ENCODE data around the gene NMNAT1. TPM values are rescaled to one million over a fixed set of nuclear protein-coding genes. Genes with fewer than 3 reads are reported as not detected.
"Not testable (repeated sequence)": the region's sequence is repeated elsewhere in the genome, so short reads cannot be mapped to it uniquely, and the experiment has no call there.

NMNAT1 gene
- total RNA-seq, 1 experiment from 2014 or later, result 7.6 TPM

- TF ChIP-seq SIN3A (IDR thresholded peaks at IDR 0.05; ENCODE audit: borderline replicate concordance, insufficient read depth, low read depth, low read length), result no peak
- TF ChIP-seq POLR2AphosphoS5 (IDR thresholded peaks at IDR 0.05; ENCODE audit: low read depth, low read length), result no peak
- TF ChIP-seq REST (IDR thresholded peaks at IDR 0.05; ENCODE audit: insufficient read depth in 1 of 2, low read depth in 2 of 2, low read length in 1 of 2), result no peak
- no peak for TF ChIP-seq CTCF (IDR thresholded peaks at IDR 0.05)
- TF ChIP-seq TCF7L2 (IDR thresholded peaks at IDR 0.05; ENCODE audit: low read depth, low read length), result no peak
- in situ Hi-C loops (cut with HindIII; ENCODE audit: low pct_unique_long_range_greater_than_20kb, low sequenced_read_pairs) (no loop called here), intact Hi-C loops (cut with micrococcal nuclease; ENCODE audit: unreplicated experiment) (no loop called here)
- Histone ChIP-seq H3K36me3 (ENCODE audit: control insufficient read depth, insufficient read depth, low read length) (no peaks in the 10 kb centered on the region), H3K4me3 (ENCODE audit: low read depth in 2 of 2, low read length in 2 of 2) (no peak overlapping the region), H3K9me3 (ENCODE audit: control insufficient read depth, insufficient read depth, low read depth, low read length) (no peaks in the 10 kb centered on the region), H3K4me1 (ENCODE audit: control insufficient read depth, insufficient read depth, low read length) (peaks cover 11% of the 10 kb centered on the region; the same call in 1 of the 2 replicates), H3K27ac (ENCODE audit: low read length) (no peak overlapping the region), H3K27me3 (ENCODE audit: control insufficient read depth, insufficient read depth, low read length) (no peaks in the 10 kb centered on the region)
- POLR2A ChIA-PET, result no interaction called here
- ATAC-seq (no peak), DNase-seq (ENCODE audit: low read depth, low spot score) (no peak)
- CTCF ChIA-PET, result no interaction called here
- no TSS peak for BruUV-seq (replicated peaks)
Observed at GRCh38 chr1:10027027-10027426, 83.8 kb downstream of the NMNAT1 start.

- BruUV-seq (replicated peaks); H3K9me3 ChIP-seq (ENCODE audit: control insufficient read depth, insufficient read depth, low read depth, low read length); H3K27me3 ChIP-seq (ENCODE audit: control insufficient read depth, insufficient read depth, low read length); CTCF ChIA-PET; H3K4me3 ChIP-seq (ENCODE audit: low read depth in 2 of 2, low read length in 2 of 2); intact Hi-C loops (cut with micrococcal nuclease; ENCODE audit: unreplicated experiment); H3K36me3 ChIP-seq (ENCODE audit: control insufficient read depth, insufficient read depth, low read length); DNase-seq (ENCODE audit: low read depth, low spot score); in situ Hi-C loops (cut with HindIII; ENCODE audit: low pct_unique_long_range_greater_than_20kb, low sequenced_read_pairs); ATAC-seq; POLR2A ChIA-PET; H3K27ac ChIP-seq (ENCODE audit: low read length): not testable (repeated sequence)
- H3K4me1 ChIP-seq (ENCODE audit: control insufficient read depth, insufficient read depth, low read length), result peaks cover 11% of the 10 kb centered on the region; the same call in 1 of the 2 replicates
Observed at GRCh38 chr1:10028956-10029500, 85.8 kb downstream of the NMNAT1 start.

- H3K27me3 ChIP-seq (ENCODE audit: control insufficient read depth, insufficient read depth, low read length), result no peaks in the 10 kb centered on the region
- ChIA-PET CTCF (no interaction called here), POLR2A (interaction anchor here (0.7 kb wide), 1 partner anchor 25 kb away, joined by 8 read pairs; no protein-coding TSS in a partner anchor)
- peak overlapping the region; percentile 35 to 47; a peak in 3 of 4 replicates for H3K4me3 ChIP-seq (ENCODE audit: low read depth in 2 of 2, low read length in 2 of 2)
- in situ Hi-C loops (cut with HindIII; ENCODE audit: low pct_unique_long_range_greater_than_20kb, low sequenced_read_pairs), result no loop called here
- peaks cover 11% of the 10 kb centered on the region; the same call in 1 of the 2 replicates for H3K4me1 ChIP-seq (ENCODE audit: control insufficient read depth, insufficient read depth, low read length)
- no peak for DNase-seq (ENCODE audit: low read depth, low spot score)
- H3K9me3 ChIP-seq (ENCODE audit: control insufficient read depth, insufficient read depth, low read depth, low read length), result no peaks in the 10 kb centered on the region
- peak overlapping the region; percentile 74 for H3K27ac ChIP-seq (ENCODE audit: low read length)
- no TSS peak for BruUV-seq (replicated peaks)
- TF ChIP-seq CTCF (IDR thresholded peaks at IDR 0.05), result no peak
- TF ChIP-seq SIN3A (IDR thresholded peaks at IDR 0.05; ENCODE audit: borderline replicate concordance, insufficient read depth, low read depth, low read length), result no peak
- TF ChIP-seq REST (IDR thresholded peaks at IDR 0.05; ENCODE audit: insufficient read depth in 1 of 2, low read depth in 2 of 2, low read length in 1 of 2), result no peak
- no peak for TF ChIP-seq POLR2AphosphoS5 (IDR thresholded peaks at IDR 0.05; ENCODE audit: low read depth, low read length)
- TF ChIP-seq TCF7L2 (IDR thresholded peaks at IDR 0.05; ENCODE audit: low read depth, low read length), result no peak
- peaks cover 5% of the 10 kb centered on the region; the same call in 1 of the 2 replicates for H3K36me3 ChIP-seq (ENCODE audit: control insufficient read depth, insufficient read depth, low read length)
- intact Hi-C loops (cut with micrococcal nuclease; ENCODE audit: unreplicated experiment), result no loop called here
- ATAC-seq, result no peak
Observed at GRCh38 chr1:10031461-10031860, 88.2 kb downstream of the NMNAT1 start.
